Pulmonary artery endothelial cell (primary cell): ENCODE results near the gene POLN. TPM values are rescaled to one million over a fixed set of nuclear protein-coding genes. Genes with fewer than 3 reads are reported as not detected.

Experiments
- DNase-seq: peaks from one replicate; pipeline ENCODE4 v3.0.0-alpha.2; 2011; ENCODE audit warnings: low read depth, low spot score
- total RNA-seq: library from RNA; depleted of rRNA; stranded (reverse); fragments of >200 nt; gene quantifications from 2 replicates; pipeline ENCODE4 v1.2.3, GENCODE V29; 2014

POLN gene
- total RNA-seq, 1 donor from 2014 or later, result 2.0 TPM

- DNase-seq, result no peak
Measured at GRCh38 chr4:2071252-2071911, 170.5 kb downstream of the POLN start.

GRCh38 chr4:2070421-2071251, 171.3 kb downstream of the POLN start:
- no peak for DNase-seq

DNA sequence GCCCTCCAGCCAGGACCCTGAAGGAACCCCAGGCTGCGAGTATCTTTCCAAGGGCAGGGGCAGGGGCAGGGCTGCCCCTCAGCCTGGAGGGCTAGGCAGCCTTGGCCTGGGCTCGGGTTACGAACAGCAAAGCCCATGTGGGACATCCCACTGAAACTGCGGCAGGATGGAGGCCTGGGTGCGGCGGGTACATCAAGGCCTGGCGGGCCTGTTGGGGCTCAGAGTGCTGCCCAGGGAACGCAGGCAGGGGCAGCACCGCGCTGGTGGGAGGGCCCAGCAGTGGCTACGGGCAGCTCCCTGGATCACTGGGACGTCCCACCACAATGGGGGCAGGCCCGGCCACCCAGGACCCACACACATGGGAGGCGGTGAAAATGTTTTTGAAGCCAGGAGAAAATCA, 171.9 kb downstream of the POLN start:
- no peak for DNase-seq

- no peak for DNase-seq
Measured at GRCh38 chr4:2069161-2069971, 172.6 kb downstream of the POLN start.

- no peak for DNase-seq
Measured at GRCh38 chr4:2068566-2068965, 173.4 kb downstream of the POLN start.

GRCh38 chr4:2068198-2068470, 173.8 kb downstream of the POLN start:
- no peak for DNase-seq

- no peak for DNase-seq
Measured at GRCh38 chr4:2067446-2068197, 174.3 kb downstream of the POLN start.

GRCh38 chr4:2066571-2067445, 175.1 kb downstream of the POLN start:
- DNase-seq, result no peak

DNA sequence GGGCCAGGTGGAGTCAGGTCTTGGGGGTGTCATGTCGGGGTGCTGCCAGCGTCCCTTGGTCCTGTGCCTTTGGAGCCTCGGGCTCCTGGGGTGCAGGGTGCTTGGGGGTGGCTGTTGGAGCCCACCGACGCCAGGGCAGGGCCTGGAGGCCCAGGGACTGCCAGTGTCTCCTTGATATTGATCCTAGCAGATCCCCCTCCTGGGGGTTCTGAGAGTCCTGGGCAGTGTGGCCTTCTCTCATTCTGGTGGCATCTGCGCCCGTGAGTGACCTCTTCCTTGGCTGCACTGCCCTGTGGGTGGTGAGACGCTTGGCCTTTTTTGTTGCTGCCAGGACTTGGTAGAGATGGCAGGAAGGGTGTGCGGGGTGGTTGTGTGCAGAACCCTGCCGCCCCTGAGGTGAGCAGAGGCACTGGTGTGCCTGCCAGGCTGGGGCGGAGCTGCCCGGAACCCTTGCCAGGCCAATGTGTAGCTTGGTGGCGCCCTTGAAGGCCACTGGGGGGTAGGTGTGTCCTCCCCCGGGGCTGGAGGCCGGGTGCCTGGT, 175.8 kb downstream of the POLN start:
- no peak for DNase-seq

- no peak for DNase-seq
Measured at GRCh38 chr4:2065106-2065930, 176.6 kb downstream of the POLN start.

DNA sequence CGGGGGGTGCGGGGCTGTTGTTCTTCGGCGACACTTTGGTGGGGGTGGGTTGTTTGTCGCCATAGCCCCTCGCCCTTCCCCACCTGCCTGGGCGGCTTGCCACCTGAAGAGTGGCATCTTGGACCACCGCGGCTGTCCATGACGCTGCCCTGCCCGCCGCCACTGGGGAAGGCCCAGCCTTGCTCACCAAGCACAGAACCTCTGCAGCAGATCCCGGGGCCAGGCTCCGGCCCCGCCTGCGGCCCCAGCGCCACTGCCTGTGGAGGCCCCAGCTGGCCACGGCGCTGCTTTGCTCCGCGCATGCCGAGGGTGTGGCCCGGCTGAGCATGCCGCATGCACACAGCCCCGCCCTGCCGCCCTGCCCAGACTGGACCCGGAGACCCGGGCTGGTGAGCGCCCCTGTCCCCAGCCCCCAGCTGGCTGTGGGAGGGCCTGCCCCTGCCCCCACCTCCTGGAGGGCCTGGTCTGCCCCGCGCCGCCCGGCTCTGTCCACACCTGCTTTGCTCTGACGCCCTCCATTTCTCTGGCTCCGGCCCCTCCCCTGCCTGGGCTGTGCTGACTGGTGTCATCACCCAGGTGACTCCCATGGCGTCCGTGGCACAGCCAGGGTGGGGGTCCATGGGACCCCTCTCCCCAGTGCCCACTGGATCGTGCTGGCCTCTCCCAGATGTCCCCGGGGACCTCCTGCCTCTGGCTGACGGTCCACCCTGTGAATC, 177.5 kb downstream of the POLN start:
- no peak for DNase-seq

DNA sequence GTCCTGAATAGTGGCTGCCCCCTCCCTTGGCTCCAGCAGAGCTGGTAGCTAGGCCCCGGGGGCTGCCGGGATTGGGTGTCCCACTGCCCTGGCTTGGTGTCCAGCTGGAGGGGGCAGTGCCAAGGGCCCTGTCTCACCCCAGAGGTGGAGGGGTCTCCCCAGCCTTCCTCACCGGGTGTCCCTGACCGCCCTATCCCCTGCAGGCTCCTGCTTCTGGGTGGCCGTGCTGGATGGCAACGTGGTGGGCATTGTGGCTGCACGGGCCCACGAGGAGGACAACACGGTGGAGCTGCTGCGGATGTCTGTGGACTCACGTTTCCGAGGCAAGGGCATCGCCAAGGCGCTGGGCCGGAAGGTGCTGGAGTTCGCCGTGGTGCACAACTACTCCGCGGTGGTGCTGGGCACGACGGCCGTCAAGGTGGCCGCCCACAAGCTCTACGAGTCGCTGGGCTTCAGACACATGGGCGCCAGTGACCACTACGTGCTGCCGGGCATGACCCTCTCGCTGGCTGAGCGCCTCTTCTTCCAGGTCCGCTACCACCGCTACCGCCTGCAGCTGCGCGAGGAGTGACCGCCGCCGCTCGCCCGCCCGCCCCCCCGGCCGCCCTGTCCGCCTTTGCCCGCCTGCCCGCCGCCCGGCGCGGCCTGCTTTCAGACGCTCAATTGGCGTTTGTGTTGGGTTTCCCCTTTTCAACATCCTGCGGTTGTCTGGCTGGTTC, 178.2 kb downstream of the POLN start:
- no peak for DNase-seq

GRCh38 chr4:2062808-2063524, 179.0 kb downstream of the POLN start:
- no peak for DNase-seq

- no peak for DNase-seq
Measured at GRCh38 chr4:2062168-2062807, 179.6 kb downstream of the POLN start.

DNA sequence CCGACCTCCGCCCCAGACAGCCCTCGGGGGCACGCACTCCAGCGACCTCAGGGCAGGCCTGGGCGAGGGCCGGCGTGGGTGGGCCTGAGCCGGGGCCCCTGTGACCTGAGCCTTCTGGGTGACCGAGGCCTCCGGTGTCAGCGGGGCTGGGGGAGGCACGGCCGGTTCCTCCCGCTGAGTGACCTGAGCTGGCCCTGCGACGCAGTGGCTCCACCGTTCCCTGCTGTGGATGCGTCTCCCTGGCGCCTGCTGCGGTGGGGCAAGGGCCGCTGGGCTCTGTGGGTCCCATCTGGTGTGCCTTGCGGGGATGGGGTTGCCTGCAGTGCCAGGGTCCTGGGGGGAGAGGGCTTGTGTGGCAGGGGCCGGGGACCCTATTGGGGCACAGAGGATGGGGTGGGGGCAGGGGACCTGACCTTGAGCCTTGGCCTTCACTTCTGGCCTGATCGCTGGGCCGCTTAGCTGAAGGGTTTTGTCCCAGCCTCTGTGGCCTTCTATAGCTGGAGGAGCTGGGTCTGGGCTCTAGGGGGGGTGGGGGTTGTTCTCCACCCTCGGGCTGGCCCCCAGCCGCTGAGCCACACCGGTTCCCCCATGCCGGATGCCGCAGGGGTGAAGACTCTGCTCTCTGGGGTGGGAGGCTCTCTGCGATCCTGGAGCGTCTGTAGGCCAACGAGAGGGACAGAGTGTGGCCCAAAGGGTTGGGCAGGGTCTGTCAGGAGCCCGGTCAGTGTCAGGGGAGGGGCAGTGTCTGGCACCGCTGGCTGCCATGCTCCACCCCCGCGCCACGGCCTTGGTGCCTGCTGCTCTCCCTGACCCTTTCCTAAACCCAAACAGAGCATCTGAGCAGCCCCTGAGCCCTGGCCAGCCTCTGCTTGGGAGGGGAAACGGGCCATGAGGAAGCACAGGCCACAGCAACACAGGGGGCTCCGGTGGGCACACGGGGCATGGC, 180.5 kb downstream of the POLN start:
- DNase-seq, result no peak
